Measurements from ENCODE around the gene MAPKAPK5. TPM values are rescaled to one million over a fixed set of nuclear protein-coding genes. Genes with fewer than 3 reads are reported as not detected.

Gene MAPKAPK5
- total RNA-seq, 1 experiment from 2014 or later, result 85.7 TPM

DNA sequence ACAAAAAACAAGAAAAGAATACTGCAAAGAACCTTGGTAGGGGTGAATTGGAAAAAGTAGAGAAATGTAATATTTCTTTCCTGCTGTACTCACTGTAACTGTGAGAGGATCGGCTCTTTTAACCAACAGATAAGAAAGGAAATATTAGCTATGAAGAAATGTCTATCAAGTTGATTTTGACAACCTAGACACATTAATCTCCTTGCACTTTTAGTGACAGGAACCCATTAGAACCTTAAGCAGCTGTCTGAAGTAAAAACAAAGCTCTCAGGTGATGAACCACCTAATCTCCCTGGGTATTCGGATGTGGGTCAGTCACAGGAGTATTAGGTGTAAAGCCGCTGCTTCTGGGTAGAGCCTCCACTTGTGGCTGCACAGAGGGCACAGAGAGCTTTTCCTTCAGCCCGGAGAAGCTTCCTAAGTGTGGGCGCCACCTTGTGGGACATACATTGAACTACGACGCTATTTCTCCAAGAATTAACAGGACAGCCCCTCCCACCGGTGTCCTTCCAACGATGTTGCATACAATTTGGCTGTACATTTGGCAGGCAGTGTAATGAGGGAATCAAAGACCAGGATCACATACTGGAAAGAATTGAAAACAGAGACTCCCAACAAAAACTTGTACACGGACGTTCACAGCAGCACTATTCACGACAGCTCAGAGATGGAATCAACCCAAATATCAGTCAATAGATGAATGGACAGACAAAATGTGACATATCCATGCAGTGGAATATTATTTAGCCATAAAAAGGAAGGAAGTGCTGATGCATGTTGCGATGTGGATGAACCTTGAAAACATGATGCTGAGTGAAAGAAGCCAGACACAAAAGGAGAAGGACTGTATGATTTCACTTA, 28.9 kb upstream of the MAPKAPK5 start:
- H2AFZ ChIP-seq (ENCODE audit: low read length), result no peak overlapping the region
- no peak overlapping the region for H4K91ac ChIP-seq (ENCODE audit: insufficient read length, low read depth, low read length)
- Mint-ChIP-seq H3K4me3 (no peak overlapping the region), H3K9me3 (peaks cover 0 to 4% of the 10 kb centered on the region in 2 experiments; a peak in 4 of 5 replicates), H3K27me3 (ENCODE audit: low read depth) (no peaks in the 10 kb centered on the region; the same call in 1 of the 2 replicates), H3K36me3 (ENCODE audit: insufficient read depth in 1 of 3, low read depth in 3 of 3) (peaks cover 7 to 25% (median 16%) of the 10 kb centered on the region in 3 experiments; a peak in 6 of 7 replicates), H3K27ac (peak overlapping the region in 1 of 3 experiments; percentile 16; a peak in 1 of 7 replicates), H3K4me1 (peaks cover 2 to 6% of the 10 kb centered on the region in 2 experiments; a peak in 2 of 4 replicates)
- no peak overlapping the region for H3K56ac ChIP-seq (ENCODE audit: insufficient read length, low read depth, low read length)
- H3K4me2 ChIP-seq (ENCODE audit: insufficient read depth, insufficient read length, low read length), result no peak overlapping the region
- no peak overlapping the region for H3K23ac ChIP-seq (ENCODE audit: insufficient read length, low read depth, low read length)
- DNase-seq, result peak; percentile 88
- no peak overlapping the region for H3K4ac ChIP-seq (ENCODE audit: low read depth, low read length)
- no peak overlapping the region for H4K8ac ChIP-seq (replicated peaks; ENCODE audit: insufficient read length, low read depth, low read length)
- no peak overlapping the region for H3T11ph ChIP-seq (ENCODE audit: low read length)
- no CpG with 5 or more reads among the region's 13 CpGs for WGBS (ENCODE audit: extremely low coverage, insufficient read length, low lambda C conversion rate)
- H3K79me1 ChIP-seq (ENCODE audit: insufficient read depth, low read depth, low read length, poor library complexity, severe bottlenecking), result no peaks in the 10 kb centered on the region
- H2AK5ac ChIP-seq (ENCODE audit: insufficient read length, low read length), result no peak overlapping the region
- H2BK5ac ChIP-seq (ENCODE audit: insufficient read length, low read length), result no peak overlapping the region
- H3K9ac ChIP-seq (ENCODE audit: extremely low read depth, insufficient read length, low read length), result no peak overlapping the region
- H3K14ac ChIP-seq (ENCODE audit: insufficient read depth, low read length), result no peak overlapping the region
- no peak overlapping the region for H2BK15ac ChIP-seq (ENCODE audit: low read depth, low read length)
- H3K27me3 ChIP-seq (ENCODE audit: insufficient read depth, low read length), result no peaks in the 10 kb centered on the region
- H3K4me1 ChIP-seq (ENCODE audit: insufficient read depth, low read length), result no peaks in the 10 kb centered on the region
- no peak overlapping the region for H2BK120ac ChIP-seq (ENCODE audit: low read depth, low read length, poor library complexity, severe bottlenecking)
- H2BK20ac ChIP-seq (ENCODE audit: low read depth, low read length, poor library complexity, severe bottlenecking), result no peak overlapping the region
- no peaks in the 10 kb centered on the region for H3K79me2 ChIP-seq (ENCODE audit: insufficient read depth, low read length)
- no peak overlapping the region for H3K18ac ChIP-seq (ENCODE audit: insufficient read length, low read depth, low read length)
- no peak overlapping the region for H4K5ac ChIP-seq (ENCODE audit: insufficient read length, low read depth, low read length)
- no peaks in the 10 kb centered on the region for H4K20me1 ChIP-seq (ENCODE audit: control insufficient read depth, insufficient read depth, insufficient read length)
- peak; percentile 86 for TF ChIP-seq CTCF (conservative IDR thresholded peaks at IDR 0.05)
- no peak overlapping the region for H2BK12ac ChIP-seq (ENCODE audit: insufficient read length, low read depth, low read length)
- no peaks in the 10 kb centered on the region for H3K23me2 ChIP-seq (ENCODE audit: insufficient read length, low read depth, low read length, poor library complexity, severe bottlenecking)
- no peak overlapping the region for H3K27ac ChIP-seq (ENCODE audit: insufficient read length, low read depth, low read length)
- no peaks in the 10 kb centered on the region for H3K9me3 ChIP-seq (ENCODE audit: control insufficient read depth, low read depth, low read length)

All from H9 (cell line).